ENCODE measurements around the gene CACUL1. TPM values are rescaled to one million over a fixed set of nuclear protein-coding genes. Genes with fewer than 3 reads are reported as not detected.

Gene CACUL1
- total and polyA plus RNA-seq, 2 donors from 2014 or later, result 5.3 to 39.3 TPM

DNA sequence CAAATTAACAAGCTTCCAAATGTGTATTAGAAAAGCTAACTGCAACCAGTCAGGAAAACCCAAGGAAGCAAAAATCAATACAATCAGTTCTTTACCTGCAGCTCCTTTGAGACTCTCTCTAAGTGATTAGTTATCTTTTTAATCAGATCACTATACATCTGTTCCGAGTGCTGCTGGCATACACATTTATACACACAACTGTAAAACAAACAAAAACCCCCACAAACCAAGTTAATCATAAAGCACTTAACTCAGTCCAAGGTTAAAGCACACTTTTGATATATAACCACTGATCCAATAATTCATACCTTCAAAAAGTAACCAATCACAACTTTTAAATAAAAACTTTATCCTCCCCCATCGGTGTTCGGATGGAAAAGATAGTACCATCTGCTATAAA lies 25.6 kb downstream of the CACUL1 start:
- Histone ChIP-seq H3K9ac (ENCODE audit: low read length in 3 of 3) (no peak overlapping the region), H3K4me3 (ENCODE audit: low read length in 3 of 3) (no peak overlapping the region), H3K27ac (ENCODE audit: low read depth in 2 of 2, low read length in 2 of 2) (no peak overlapping the region), H3K9me3 (ENCODE audit: control insufficient read depth in 2 of 3, insufficient read depth in 1 of 3, low read length in 3 of 3) (no peaks in the 10 kb centered on the region), H3K27me3 (ENCODE audit: control insufficient read depth, insufficient read depth, low read length) (no peaks in the 10 kb centered on the region), H3K4me1 (ENCODE audit: control insufficient read depth in 2 of 3, insufficient read depth in 2 of 3, low read depth in 1 of 3, low read length in 3 of 3) (peaks cover 4 to 21% (median 17%) of the 10 kb centered on the region in 3 donors), H3K36me3 (ENCODE audit: control insufficient read depth in 2 of 3, insufficient read depth in 3 of 3, low read length in 3 of 3) (no peaks in the 10 kb centered on the region)
- intact Hi-C loops (cut with DNase I), result no loop called here
- TF ChIP-seq, protein P1, sequence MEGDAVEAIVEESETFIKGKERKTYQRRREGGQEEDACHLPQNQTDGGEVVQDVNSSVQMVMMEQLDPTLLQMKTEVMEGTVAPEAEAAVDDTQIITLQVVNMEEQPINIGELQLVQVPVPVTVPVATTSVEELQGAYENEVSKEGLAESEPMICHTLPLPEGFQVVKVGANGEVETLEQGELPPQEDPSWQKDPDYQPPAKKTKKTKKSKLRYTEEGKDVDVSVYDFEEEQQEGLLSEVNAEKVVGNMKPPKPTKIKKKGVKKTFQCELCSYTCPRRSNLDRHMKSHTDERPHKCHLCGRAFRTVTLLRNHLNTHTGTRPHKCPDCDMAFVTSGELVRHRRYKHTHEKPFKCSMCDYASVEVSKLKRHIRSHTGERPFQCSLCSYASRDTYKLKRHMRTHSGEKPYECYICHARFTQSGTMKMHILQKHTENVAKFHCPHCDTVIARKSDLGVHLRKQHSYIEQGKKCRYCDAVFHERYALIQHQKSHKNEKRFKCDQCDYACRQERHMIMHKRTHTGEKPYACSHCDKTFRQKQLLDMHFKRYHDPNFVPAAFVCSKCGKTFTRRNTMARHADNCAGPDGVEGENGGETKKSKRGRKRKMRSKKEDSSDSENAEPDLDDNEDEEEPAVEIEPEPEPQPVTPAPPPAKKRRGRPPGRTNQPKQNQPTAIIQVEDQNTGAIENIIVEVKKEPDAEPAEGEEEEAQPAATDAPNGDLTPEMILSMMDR (IDR thresholded peaks at IDR 0.05; ENCODE audit: borderline replicate concordance, extremely low read depth, insufficient read depth), result no peak
- DNase-seq (no peak), FAIRE-seq (no peak)

DNA sequence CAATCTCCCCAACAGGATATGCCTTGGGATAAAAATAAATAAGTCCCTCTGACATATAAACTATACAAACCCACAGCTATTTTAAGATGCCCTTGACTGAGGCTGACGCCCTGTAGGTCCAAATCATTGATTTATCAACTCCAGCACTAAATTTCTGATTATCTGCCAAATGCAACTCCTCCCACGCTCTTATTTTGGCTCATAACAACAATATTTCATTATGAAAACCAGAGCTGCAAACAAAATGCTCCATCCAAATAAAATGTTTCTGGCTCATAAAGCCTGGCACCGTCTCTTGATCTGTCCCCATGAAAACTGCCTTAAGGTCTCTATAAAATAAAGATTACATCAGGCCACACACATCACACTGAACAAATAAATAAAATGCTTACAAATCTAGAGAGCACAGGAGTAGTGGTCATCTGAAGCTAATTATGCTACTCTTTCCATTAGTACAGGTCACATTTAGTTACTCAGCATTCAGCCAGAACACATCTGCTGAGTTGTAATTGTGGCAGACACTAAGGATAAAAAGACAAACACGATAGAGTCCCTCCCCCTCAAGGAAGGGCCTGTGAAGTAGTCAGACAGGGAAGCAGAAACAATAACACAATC lies 28.8 kb downstream of the CACUL1 start:
- no peak overlapping the region for H3K9ac ChIP-seq (ENCODE audit: low read length in 3 of 3)
- H3K36me3 ChIP-seq (ENCODE audit: control insufficient read depth in 2 of 3, insufficient read depth in 3 of 3, low read length in 3 of 3), result no peaks in the 10 kb centered on the region
- peaks cover 4 to 17% (median 16%) of the 10 kb centered on the region in 3 donors for H3K4me1 ChIP-seq (ENCODE audit: control insufficient read depth in 2 of 3, insufficient read depth in 2 of 3, low read depth in 1 of 3, low read length in 3 of 3)
- TF ChIP-seq, protein P1 (IDR thresholded peaks at IDR 0.05; ENCODE audit: borderline replicate concordance, extremely low read depth, insufficient read depth), result no peak
- no peak overlapping the region for H3K27ac ChIP-seq (ENCODE audit: low read depth in 2 of 2, low read length in 2 of 2)
- no peak overlapping the region for H3K4me3 ChIP-seq (ENCODE audit: low read length in 3 of 3)
- H3K9me3 ChIP-seq (ENCODE audit: control insufficient read depth in 2 of 3, insufficient read depth in 1 of 3, low read length in 3 of 3), result no peaks in the 10 kb centered on the region
- FAIRE-seq (no peak), DNase-seq (peak in 2 of 5 donors; percentile 32 to 64)
- H3K27me3 ChIP-seq (ENCODE audit: control insufficient read depth, insufficient read depth, low read length), result no peaks in the 10 kb centered on the region
- intact Hi-C loops (cut with DNase I), result no loop called here

DNA sequence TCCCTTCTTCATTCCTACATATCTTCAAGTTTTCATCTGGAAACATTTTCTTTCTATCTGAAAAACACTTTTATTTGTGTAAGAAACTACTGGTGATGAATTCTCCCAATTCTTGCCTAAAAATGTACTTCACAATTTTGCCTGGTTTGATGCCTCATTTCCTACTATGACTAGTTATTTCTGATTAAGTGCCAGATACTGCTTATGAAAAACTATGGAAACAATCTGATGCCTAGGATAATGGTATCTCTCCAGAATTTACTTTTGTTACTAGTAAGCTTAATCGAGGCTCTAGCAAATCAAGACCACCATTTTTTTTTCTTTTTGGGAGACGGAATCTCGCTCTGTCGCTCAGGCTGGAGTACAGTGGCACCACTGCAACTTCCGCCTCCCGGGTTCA lies 31.3 kb downstream of the CACUL1 start:
- FAIRE-seq (no peak), DNase-seq (no peak)
- no peaks in the 10 kb centered on the region for H3K36me3 ChIP-seq (ENCODE audit: control insufficient read depth in 2 of 3, insufficient read depth in 3 of 3, low read length in 3 of 3)
- intact Hi-C loops (cut with DNase I), result loop anchor here (5.0 kb wide), 1 partner anchor 156 kb away; no protein-coding TSS in a partner anchor
- no peak overlapping the region for H3K27ac ChIP-seq (ENCODE audit: low read depth in 2 of 2, low read length in 2 of 2)
- H3K27me3 ChIP-seq (ENCODE audit: control insufficient read depth, insufficient read depth, low read length), result no peaks in the 10 kb centered on the region
- H3K4me3 ChIP-seq (ENCODE audit: low read length in 3 of 3), result no peak overlapping the region
- H3K9ac ChIP-seq (ENCODE audit: low read length in 3 of 3), result no peak overlapping the region
- peaks cover 0 to 7% (median 4%) of the 10 kb centered on the region in 3 donors for H3K4me1 ChIP-seq (ENCODE audit: control insufficient read depth in 2 of 3, insufficient read depth in 2 of 3, low read depth in 1 of 3, low read length in 3 of 3)
- no peaks in the 10 kb centered on the region for H3K9me3 ChIP-seq (ENCODE audit: control insufficient read depth in 2 of 3, insufficient read depth in 1 of 3, low read length in 3 of 3)
- TF ChIP-seq, protein P1 (IDR thresholded peaks at IDR 0.05; ENCODE audit: borderline replicate concordance, extremely low read depth, insufficient read depth), result no peak

DNA sequence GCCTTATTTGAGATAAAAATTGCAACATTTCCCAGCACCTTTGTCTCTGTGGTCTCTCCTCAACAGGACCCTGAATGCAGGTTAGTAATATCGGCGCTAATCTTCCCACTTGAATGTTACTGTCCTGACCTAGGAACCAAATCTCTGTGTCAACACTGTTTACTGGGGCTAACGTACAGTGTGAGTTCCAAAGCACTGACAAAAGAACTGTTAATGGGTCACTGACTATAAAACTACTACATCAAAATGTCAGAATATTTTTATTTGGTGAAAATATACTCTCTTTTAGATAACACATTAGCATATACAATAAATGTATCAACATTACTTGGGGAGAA lies 33.3 kb downstream of the CACUL1 start:
- H3K36me3 ChIP-seq (ENCODE audit: control insufficient read depth in 2 of 3, insufficient read depth in 3 of 3, low read length in 3 of 3), result no peaks in the 10 kb centered on the region
- TF ChIP-seq, protein P1 (IDR thresholded peaks at IDR 0.05; ENCODE audit: borderline replicate concordance, extremely low read depth, insufficient read depth), result no peak
- no peak for FAIRE-seq
- H3K27me3 ChIP-seq (ENCODE audit: control insufficient read depth, insufficient read depth, low read length), result no peaks in the 10 kb centered on the region
- DNase-seq, result no peak
- no peak overlapping the region for H3K9ac ChIP-seq (ENCODE audit: low read length in 3 of 3)
- no peaks in the 10 kb centered on the region for H3K9me3 ChIP-seq (ENCODE audit: control insufficient read depth in 2 of 3, insufficient read depth in 1 of 3, low read length in 3 of 3)
- peaks cover 0 to 6% (median 3%) of the 10 kb centered on the region in 3 donors for H3K4me1 ChIP-seq (ENCODE audit: control insufficient read depth in 2 of 3, insufficient read depth in 2 of 3, low read depth in 1 of 3, low read length in 3 of 3)
- H3K27ac ChIP-seq (ENCODE audit: low read depth in 2 of 2, low read length in 2 of 2), result no peak overlapping the region
- no peak overlapping the region for H3K4me3 ChIP-seq (ENCODE audit: low read length in 3 of 3)
- intact Hi-C loops (cut with DNase I), result loop anchor here (5.0 kb wide), 1 partner anchor 154 kb away; no protein-coding TSS in a partner anchor
